Stimulated activated CD4-positive, alpha-beta T cell treated with anti-CD3 and anti-CD28 coated beads, TNF-alpha, amount 100 ng/mL, for 4 hours (primary cell): Measurements from ENCODE around the gene SERHL2.
"Not testable (repeated sequence)": the region's sequence is repeated elsewhere in the genome, so short reads cannot be mapped to it uniquely, and the experiment has no call there.

Experiments
- DNase-seq, 3 experiments: peaks; one replicate each; pipeline ENCODE4 v3.0.0-alpha.2; 2020; ENCODE audit warnings: low read depth in 3 of 3

SERHL2 gene

GRCh38 chr22:42535082-42535731, 18.5 kb upstream of the SERHL2 start:
- DNase-seq: not testable (repeated sequence)

GRCh38 chr22:42536166-42536565, 17.6 kb upstream of the SERHL2 start:
- DNase-seq: no peak

GRCh38 chr22:42536634-42537033, 17.1 kb upstream of the SERHL2 start:
- not testable (repeated sequence) for DNase-seq

GRCh38 chr22:42537199-42537831, 16.4 kb upstream of the SERHL2 start:
- DNase-seq: not testable (repeated sequence)

GRCh38 chr22:42539236-42539771, 14.5 kb upstream of the SERHL2 start:
- not testable (repeated sequence) for DNase-seq

- DNase-seq: no peak
Measured at GRCh38 chr22:42544686-42545085, 9.1 kb upstream of the SERHL2 start.

GRCh38 chr22:42547562-42547961, 6.2 kb upstream of the SERHL2 start:
- DNase-seq: no peak

- not testable (repeated sequence) for DNase-seq
Measured at GRCh38 chr22:42548126-42548525, 5.6 kb upstream of the SERHL2 start.

- DNase-seq: no peak
Measured at GRCh38 chr22:42548597-42549330, 5.0 kb upstream of the SERHL2 start.

- DNase-seq: no peak
Measured at GRCh38 chr22:42549331-42550060, 4.3 kb upstream of the SERHL2 start.

GRCh38 chr22:42552294-42552647, 1.5 kb upstream of the SERHL2 start:
- not testable (repeated sequence) for DNase-seq

- no peak for DNase-seq
Measured at GRCh38 chr22:42560381-42560780, 6.6 kb downstream of the SERHL2 start.

- DNase-seq: no peak
Measured at GRCh38 chr22:42560781-42561180, 7.0 kb downstream of the SERHL2 start.

- no peak for DNase-seq
Measured at GRCh38 chr22:42561856-42562255, 8.1 kb downstream of the SERHL2 start.

- no peak for DNase-seq
Measured at GRCh38 chr22:42562279-42562678, 8.5 kb downstream of the SERHL2 start.

GRCh38 chr22:42562684-42563083, 8.9 kb downstream of the SERHL2 start:
- no peak for DNase-seq

- DNase-seq: not testable (repeated sequence)
Measured at GRCh38 chr22:42563943-42564342, 10.2 kb downstream of the SERHL2 start.

GRCh38 chr22:42564699-42565098, 10.9 kb downstream of the SERHL2 start:
- DNase-seq: no peak

GRCh38 chr22:42565956-42566355, 12.2 kb downstream of the SERHL2 start:
- no peak for DNase-seq

- DNase-seq: not testable (repeated sequence)
Measured at GRCh38 chr22:42567950-42568349, 14.2 kb downstream of the SERHL2 start.

- not testable (repeated sequence) for DNase-seq
Measured at GRCh38 chr22:42570580-42570979, 16.8 kb downstream of the SERHL2 start.

- not testable (repeated sequence) for DNase-seq
Measured at GRCh38 chr22:42571068-42571467, 17.3 kb downstream of the SERHL2 start.
